ENCODE measurements around the gene BMP7.

BMP7 gene

DNA sequence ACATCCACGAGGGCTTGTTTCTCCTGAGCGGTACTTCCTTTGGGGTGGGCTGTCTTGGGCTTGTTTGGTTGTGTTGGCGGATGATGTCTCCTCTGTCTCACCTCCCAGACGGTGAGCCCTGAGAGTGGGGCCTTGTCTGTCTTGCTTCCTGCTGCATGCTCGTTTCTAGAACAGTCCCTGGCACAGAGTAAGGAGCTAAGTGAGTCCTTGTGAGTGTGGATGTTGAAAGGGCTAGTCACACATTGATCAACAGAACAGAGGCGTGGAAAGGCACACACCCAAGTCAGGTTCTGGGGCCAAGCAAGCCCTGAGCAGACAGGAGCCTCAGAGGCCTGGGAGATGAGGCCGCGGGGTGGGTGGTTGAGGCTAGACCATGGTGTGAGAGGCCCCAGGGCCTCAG is 111.0 kb downstream of the BMP7 start:
- Mint-ChIP-seq H3K36me3 (ENCODE audit: low read depth) (peaks cover 5% of the 10 kb centered on the region), H3K4me3 (no peak overlapping the region), H3K9me3 (peaks cover 12% of the 10 kb centered on the region), H3K27me3 (ENCODE audit: low read depth, poor library complexity) (peaks cover 7% of the 10 kb centered on the region), H3K4me1 (peaks cover 35% of the 10 kb centered on the region), H3K27ac (no peak overlapping the region)
- no peak for TF ChIP-seq CTCF (IDR thresholded peaks at IDR 0.05)
- no peak for DNase-seq

DNA sequence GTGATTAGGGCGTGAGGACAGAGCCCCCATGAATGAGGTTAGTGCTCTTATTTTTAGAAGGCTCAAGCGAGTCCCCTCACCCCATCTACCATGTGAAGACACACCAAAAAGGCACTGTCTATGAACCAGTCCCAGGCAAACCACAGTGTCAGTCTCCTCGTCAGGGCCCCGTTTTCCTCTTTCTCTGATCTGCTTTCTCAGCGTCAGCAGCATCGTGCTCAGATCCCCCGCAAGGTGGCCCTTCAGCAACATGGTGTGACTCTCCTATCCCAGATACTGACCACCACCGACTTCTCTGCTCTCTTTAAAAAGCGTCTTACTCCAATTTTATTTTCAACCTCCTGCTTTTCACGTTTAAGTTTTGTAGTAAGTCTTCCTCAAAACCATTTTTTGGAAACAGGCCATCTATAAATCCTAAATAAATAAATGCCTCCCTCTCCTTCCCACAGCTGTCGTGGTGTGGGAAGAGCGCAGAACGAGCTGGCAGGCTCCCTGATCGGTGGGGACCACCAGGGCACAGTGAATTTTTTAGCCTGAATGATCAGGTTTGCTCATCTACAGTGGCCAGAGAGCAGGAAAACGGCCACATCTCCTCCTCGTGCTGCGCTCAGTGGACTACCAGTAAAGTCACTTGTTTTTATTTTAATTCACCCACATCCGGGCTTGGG is 113.1 kb downstream of the BMP7 start:
- DNase-seq = no peak
- no peak for TF ChIP-seq CTCF (IDR thresholded peaks at IDR 0.05)
- Mint-ChIP-seq H3K36me3 (ENCODE audit: low read depth) (peaks cover 5% of the 10 kb centered on the region), H3K27ac (no peak overlapping the region), H3K27me3 (ENCODE audit: low read depth, poor library complexity) (peaks cover 12% of the 10 kb centered on the region), H3K9me3 (peaks cover 12% of the 10 kb centered on the region), H3K4me1 (peaks cover 30% of the 10 kb centered on the region), H3K4me3 (no peak overlapping the region)

- Mint-ChIP-seq H3K4me3 (no peak overlapping the region), H3K36me3 (ENCODE audit: low read depth) (peaks cover 5% of the 10 kb centered on the region), H3K4me1 (peaks cover 34% of the 10 kb centered on the region), H3K27ac (no peak overlapping the region), H3K27me3 (ENCODE audit: low read depth, poor library complexity) (peaks cover 14% of the 10 kb centered on the region), H3K9me3 (peaks cover 12% of the 10 kb centered on the region)
- no peak for TF ChIP-seq CTCF (IDR thresholded peaks at IDR 0.05)
- no peak for DNase-seq
Observed at GRCh38 chr20:57152557-57152956, 113.9 kb downstream of the BMP7 start.

GRCh38 chr20:57150559-57150958 is 115.9 kb downstream of the BMP7 start:
- Mint-ChIP-seq H3K36me3 (ENCODE audit: low read depth) (peaks cover 5% of the 10 kb centered on the region), H3K4me1 (peaks cover 39% of the 10 kb centered on the region), H3K27me3 (ENCODE audit: low read depth, poor library complexity) (peaks cover 16% of the 10 kb centered on the region), H3K27ac (no peak overlapping the region), H3K9me3 (peaks cover 12% of the 10 kb centered on the region), H3K4me3 (no peak overlapping the region)
- no peak for DNase-seq
- TF ChIP-seq CTCF (IDR thresholded peaks at IDR 0.05) = no peak

- DNase-seq = peak; percentile 9
- no peak overlapping the region for H3K27ac Mint-ChIP-seq
- H3K4me3 Mint-ChIP-seq = no peak overlapping the region
- H3K9me3 Mint-ChIP-seq = peaks cover 9% of the 10 kb centered on the region
- peaks cover 5% of the 10 kb centered on the region for H3K36me3 Mint-ChIP-seq (ENCODE audit: low read depth)
- no peak for TF ChIP-seq CTCF (IDR thresholded peaks at IDR 0.05)
- peaks cover 16% of the 10 kb centered on the region for H3K27me3 Mint-ChIP-seq (ENCODE audit: low read depth, poor library complexity)
- peaks cover 41% of the 10 kb centered on the region for H3K4me1 Mint-ChIP-seq
Observed at GRCh38 chr20:57148263-57148662, 118.2 kb downstream of the BMP7 start.

- no peak overlapping the region for H3K4me3 Mint-ChIP-seq
- H3K27ac Mint-ChIP-seq = no peak overlapping the region
- no peak for DNase-seq
- H3K27me3 Mint-ChIP-seq (ENCODE audit: low read depth, poor library complexity) = peaks cover 16% of the 10 kb centered on the region
- H3K9me3 Mint-ChIP-seq = peaks cover 7% of the 10 kb centered on the region
- H3K4me1 Mint-ChIP-seq = peaks cover 47% of the 10 kb centered on the region
- H3K36me3 Mint-ChIP-seq (ENCODE audit: low read depth) = peaks cover 5% of the 10 kb centered on the region
- TF ChIP-seq CTCF (IDR thresholded peaks at IDR 0.05) = no peak
Observed at GRCh38 chr20:57147185-57147584, 119.3 kb downstream of the BMP7 start.
